Aorta (tissue), 5 donors: ENCODE data around the gene PLXNA4. TPM values are rescaled to one million over a fixed set of nuclear protein-coding genes. Genes with fewer than 3 reads are reported as not detected.

ENCODE experiments used
- ATAC-seq: fragments of 200-7000 bp; cut with Tn5 transposase; one replicate; pipeline ENCODE4 v1.9.1; 2022; ENCODE audit warnings: moderate library complexity; ENCODE audit not compliant: low FRiP score
- DNase-seq, 2 donors: peaks; one replicate each; pipeline ENCODE4 v3.0.0-alpha.2; 2020
- H3K27ac ChIP-seq, 2 donors: one replicate each; pipeline ENCODE4 v1.5.1; 2013; ENCODE audit warnings: low read length in 2 of 2, mild to moderate bottlenecking in 2 of 2, moderate library complexity in 2 of 2, control low read depth in 1 of 2, inconsistent platforms in 1 of 2, low read depth in 1 of 2
- H3K27me3 ChIP-seq, 2 donors: one replicate each; pipeline ENCODE4 v1.6.1; 2013; ENCODE audit warnings: control low read depth in 1 of 2, low read length in 1 of 2, mild to moderate bottlenecking in 1 of 2, moderate library complexity in 1 of 2; ENCODE audit not compliant: insufficient read depth in 2 of 2, control insufficient read depth in 1 of 2
- H3K36me3 ChIP-seq, 2 donors: one replicate each; pipeline ENCODE4 v1.6.1; 2013; ENCODE audit warnings: control low read depth in 1 of 2, low read length in 1 of 2, mild to moderate bottlenecking in 1 of 2; ENCODE audit not compliant: insufficient read depth in 2 of 2, control insufficient read depth in 1 of 2
- H3K4me1 ChIP-seq, 2 donors: one replicate each; pipeline ENCODE4 v1.6.1; 2013; ENCODE audit warnings: low read length in 2 of 2, control low read depth in 1 of 2, mild to moderate bottlenecking in 1 of 2, moderate library complexity in 1 of 2; ENCODE audit not compliant: insufficient read depth in 2 of 2, control insufficient read depth in 1 of 2
- H3K4me3 ChIP-seq, 2 donors: one replicate each; pipeline ENCODE4 v1.5.1; 2013; ENCODE audit warnings: low read length in 2 of 2, control low read depth in 1 of 2, mild to moderate bottlenecking in 1 of 2
- H3K9me3 ChIP-seq: one replicate; pipeline ENCODE4 v1.6.1; 2013; ENCODE audit warnings: mild to moderate bottlenecking, low read length; ENCODE audit not compliant: control insufficient read depth
- WGBS, 2 donors: extraction: QIAGEN DNeasy Blood & Tissue Kit; methylation state at CpG; one replicate each; pipeline ENCODE4 v1.1.7; 2013; 5-methylcytosine and 5-hydroxymethylcytosine counted together
- intact Hi-C, 2 donors: fragments of 100-400 bp; cut with DNase I; formaldehyde crosslinking; loops; one replicate each; pipeline versions ENCODE4 v1.14.2 to v1.15.0; 2022
- polyA plus RNA-seq, 2 donors: library from polyadenylated mRNA; stranded (reverse); fragments of 200-250 nt; gene quantifications; one replicate each; pipeline ENCODE4 v1.2.3, GENCODE V29; 2013
- total RNA-seq, 2 donors: library from RNA; stranded (reverse); fragmentation: NEBNext Ultra II Directional; extraction: Animal tissue kit (Norgen Biotek cat#: 25700); gene quantifications; one replicate each; pipeline ENCODE4 v1.2.1, GENCODE V29; 2021
- donor health status: healthy with polysubstance abuse.
- donor health status: Bipolar disorder and iron deficiency.
- donor health status: DM: no; HTN: no; CAD: no.
- donor health status: DM: no; HTN: no; CAD: no.
- donor health status: DM: yes; HTN: yes; CAD: no.

The PLXNA4 gene
- total and polyA plus RNA-seq, 4 donors: 0.59 to 30.1 (median 12.0) TPM

DNA sequence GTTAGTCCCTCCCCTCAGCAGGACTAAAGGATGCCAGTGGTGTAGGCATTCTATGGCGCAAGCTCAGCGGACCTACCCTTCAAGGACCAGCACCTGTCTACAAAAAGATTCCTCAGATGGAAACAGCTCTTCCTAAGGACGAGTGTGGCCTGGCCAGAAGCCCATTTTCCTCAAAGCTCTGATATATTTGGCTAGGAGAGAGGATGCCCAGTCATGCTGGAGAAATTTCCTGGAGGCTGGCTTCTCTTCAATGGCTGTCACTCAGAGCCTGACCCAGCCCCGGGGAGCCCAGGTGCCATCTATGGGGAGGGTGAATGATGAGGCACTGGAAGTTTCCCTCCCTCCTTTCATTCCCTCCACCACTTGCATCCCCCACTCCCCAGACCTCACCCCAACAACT, 111.5 kb downstream of the PLXNA4 start:
- WGBS, 2 donors: 49 to 50% methylated on average over 4 of the region's 4 CpGs
- Histone ChIP-seq H3K4me1 (peaks cover 0 to 6% of the 10 kb centered on the region in 2 donors), H3K27me3 (no peaks in the 10 kb centered on the region), H3K4me3 (no peak overlapping the region), H3K36me3 (no peaks in the 10 kb centered on the region), H3K9me3 (no peaks in the 10 kb centered on the region), H3K27ac (no peak overlapping the region)
- DNase-seq: peak; percentile 79 to 81
- ATAC-seq: peak; percentile 44
- intact Hi-C loops: no loop called here

GRCh38 chr7:132463922-132464321, 112.3 kb downstream of the PLXNA4 start:
- ATAC-seq (no peak), DNase-seq (no peak)
- Histone ChIP-seq H3K4me1 (peaks cover 0 to 6% of the 10 kb centered on the region in 2 donors), H3K27me3 (no peaks in the 10 kb centered on the region), H3K36me3 (no peaks in the 10 kb centered on the region), H3K4me3 (no peak overlapping the region), H3K27ac (peak overlapping the region in 1 of 2 donors; percentile 29), H3K9me3 (no peaks in the 10 kb centered on the region)
- intact Hi-C loops: no loop called here
- 7 to 11% methylated on average over 2 of the region's 2 CpGs for WGBS, 2 donors

GRCh38 chr7:132462478-132462877, 113.8 kb downstream of the PLXNA4 start:
- WGBS, 2 donors: 97 to 100% methylated on average over 2 of the region's 2 CpGs
- Histone ChIP-seq H3K9me3 (no peaks in the 10 kb centered on the region), H3K4me1 (peaks cover 0 to 6% of the 10 kb centered on the region in 2 donors), H3K36me3 (no peaks in the 10 kb centered on the region), H3K27ac (no peak overlapping the region), H3K27me3 (no peaks in the 10 kb centered on the region), H3K4me3 (no peak overlapping the region)
- intact Hi-C loops: no loop called here
- ATAC-seq: no peak
- DNase-seq: no peak

- ATAC-seq: no peak
- H3K4me3 ChIP-seq: no peak overlapping the region
- no peak for DNase-seq
- intact Hi-C loops: no loop called here
- no peaks in the 10 kb centered on the region for H3K36me3 ChIP-seq
- no peaks in the 10 kb centered on the region for H3K27me3 ChIP-seq
- H3K9me3 ChIP-seq: no peaks in the 10 kb centered on the region
- H3K4me1 ChIP-seq: peaks cover 0 to 6% of the 10 kb centered on the region in 2 donors
- H3K27ac ChIP-seq: no peak overlapping the region
- WGBS, 2 donors: 81 to 86% methylated on average over 2 of the region's 2 CpGs
Measured at GRCh38 chr7:132461032-132461592, 115.2 kb downstream of the PLXNA4 start.

- no peak for ATAC-seq
- 97 to 98% methylated on average over 10 of the region's 10 CpGs for WGBS, 2 donors
Measured at GRCh38 chr7:132458729-132459128, 117.5 kb downstream of the PLXNA4 start.

GRCh38 chr7:132457658-132458057, 118.6 kb downstream of the PLXNA4 start:
- H3K4me3 ChIP-seq: no peak overlapping the region
- H3K27ac ChIP-seq: no peak overlapping the region
- ATAC-seq (no peak), DNase-seq (no peak)
- WGBS, 2 donors: 94 to 96% methylated on average over 3 of the region's 3 CpGs
- H3K4me1 ChIP-seq: no peaks in the 10 kb centered on the region
- H3K9me3 ChIP-seq: no peaks in the 10 kb centered on the region
- intact Hi-C loops: no loop called here
- H3K27me3 ChIP-seq: no peaks in the 10 kb centered on the region
- H3K36me3 ChIP-seq: no peaks in the 10 kb centered on the region

More at GRCh38 chr7:132458729-132459128, 117.5 kb downstream of the PLXNA4 start:
- Histone ChIP-seq H3K9me3 (no peaks in the 10 kb centered on the region), H3K27ac (no peak overlapping the region), H3K36me3 (no peaks in the 10 kb centered on the region), H3K4me1 (no peaks in the 10 kb centered on the region), H3K27me3 (no peaks in the 10 kb centered on the region), H3K4me3 (no peak overlapping the region)
- no peak for DNase-seq
- intact Hi-C loops: no loop called here

DNA sequence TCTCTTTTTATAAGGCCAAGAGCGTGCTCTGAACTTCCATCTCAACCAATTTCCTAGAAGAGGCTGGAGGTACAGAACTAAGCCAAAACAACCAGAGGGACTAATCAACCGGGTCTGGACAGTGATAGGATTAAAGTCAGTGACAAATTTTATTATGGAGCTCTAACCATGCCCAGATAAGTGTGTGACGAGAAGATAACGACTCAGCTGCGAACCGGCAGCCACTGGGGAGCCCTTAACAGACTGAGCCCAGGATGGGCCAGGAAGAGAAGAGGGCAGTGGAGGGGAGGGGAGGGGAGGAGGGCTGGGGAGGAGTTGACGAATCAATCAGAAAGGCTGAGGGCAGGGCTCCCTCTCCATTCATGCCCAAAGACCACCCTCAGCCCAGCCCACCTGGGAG, 119.9 kb downstream of the PLXNA4 start:
- 70 to 81% methylated on average over 7 of the region's 7 CpGs for WGBS, 2 donors
- Histone ChIP-seq H3K4me3 (no peak overlapping the region), H3K36me3 (no peaks in the 10 kb centered on the region), H3K9me3 (no peaks in the 10 kb centered on the region), H3K4me1 (peaks cover 0 to 4% of the 10 kb centered on the region in 2 donors), H3K27ac (no peak overlapping the region), H3K27me3 (no peaks in the 10 kb centered on the region)
- intact Hi-C loops: no loop called here
- DNase-seq (no peak), ATAC-seq (no peak)

- no peak overlapping the region for H3K27ac ChIP-seq
- DNase-seq (no peak), ATAC-seq (no peak)
- WGBS, 2 donors: 79 to 81% methylated on average over 9 of the region's 9 CpGs
- intact Hi-C loops: no loop called here
- H3K36me3 ChIP-seq: no peaks in the 10 kb centered on the region
- H3K27me3 ChIP-seq: no peaks in the 10 kb centered on the region
- peaks cover 0 to 4% of the 10 kb centered on the region in 2 donors for H3K4me1 ChIP-seq
- H3K9me3 ChIP-seq: no peaks in the 10 kb centered on the region
- H3K4me3 ChIP-seq: no peak overlapping the region
Measured at GRCh38 chr7:132455378-132455777, 120.9 kb downstream of the PLXNA4 start.

- ATAC-seq (no peak), DNase-seq (no peak)
- peaks cover 0 to 4% of the 10 kb centered on the region in 2 donors for H3K4me1 ChIP-seq
- H3K27ac ChIP-seq: no peak overlapping the region
- WGBS, 2 donors: 97 to 100% methylated on average over 3 of the region's 3 CpGs
- H3K9me3 ChIP-seq: no peaks in the 10 kb centered on the region
- H3K27me3 ChIP-seq: no peaks in the 10 kb centered on the region
- H3K4me3 ChIP-seq: no peak overlapping the region
- intact Hi-C loops: no loop called here
- H3K36me3 ChIP-seq: no peaks in the 10 kb centered on the region
Measured at GRCh38 chr7:132453826-132454225, 122.4 kb downstream of the PLXNA4 start.
